Caco-2 (cell line): ENCODE data around the gene UCHL1. TPM values are rescaled to one million over a fixed set of nuclear protein-coding genes. Genes with fewer than 3 reads are reported as not detected.

Experiments used
- BruUV-seq: library from RNA; stranded (reverse); fragments of 400-500 nt; replicated peaks from 2 replicates; lab custom pipeline; 2021; lab: Mats Ljungman, UMichigan
- CTCF ChIA-PET: fragments of 300-600 bp; sonication (Branson Sonifier 250); formaldehyde crosslinking; loops from one replicate; lab custom pipeline; 2022; ENCODE audit warnings: antibody characterized with exemption; lab: Charles Lee
- POLR2A ChIA-PET: fragments of 300-600 bp; sonication (Branson Sonifier 250); formaldehyde crosslinking; loops from one replicate; lab custom pipeline; 2022; ENCODE audit warnings: antibody characterized with exemption; lab: Charles Lee
- DNase-seq, 2 experiments: peaks; one replicate each; pipeline versions ENCODE4 v3.0.0 to v3.0.0-alpha.2; 2020 to 2022
- H3K27me3 ChIP-seq: replicated peaks from 2 replicates; pipeline ENCODE4 v1.6.0; 2011; ENCODE audit warnings: low read length; ENCODE audit not compliant: control insufficient read depth, insufficient read depth
- H3K36me3 ChIP-seq: 2 replicates; pipeline ENCODE4 v1.5.1; 2011; ENCODE audit warnings: low read length; ENCODE audit not compliant: control insufficient read depth, insufficient read depth
- H3K4me1 ChIP-seq: fragments of 250-450 bp; sonication (Bioruptor Pico); 2 replicates; pipeline ENCODE4 v1.5.1; 2020; ENCODE audit warnings: mild to moderate bottlenecking
- H3K4me3 ChIP-seq: 2 replicates; pipeline ENCODE4 v1.5.1; 2011; ENCODE audit warnings: low read depth, mild to moderate bottlenecking, control low read depth, low read length
- H3K9me3 ChIP-seq: fragments of 250-450 bp; sonication (Bioruptor Pico); 2 replicates; pipeline ENCODE4 v1.5.1; 2020; ENCODE audit warnings: mild to moderate bottlenecking, moderate library complexity
- H3K27ac Mint-ChIP-seq: one replicate; pipeline ENCODE4 v1.8.0; 2022; ENCODE audit warnings: mixed read lengths; ENCODE audit not compliant: unreplicated experiment
- H3K27me3 Mint-ChIP-seq: one replicate; pipeline ENCODE4 v1.8.0; 2022; ENCODE audit warnings: mixed read lengths; ENCODE audit not compliant: insufficient read depth, unreplicated experiment
- H3K36me3 Mint-ChIP-seq: one replicate; pipeline ENCODE4 v1.8.0; 2022; ENCODE audit warnings: mild to moderate bottlenecking, mixed read lengths; ENCODE audit not compliant: insufficient read depth, unreplicated experiment
- H3K4me1 Mint-ChIP-seq: one replicate; pipeline ENCODE4 v1.8.0; 2022; ENCODE audit warnings: low read depth, mixed read lengths; ENCODE audit not compliant: unreplicated experiment
- H3K4me3 Mint-ChIP-seq: one replicate; pipeline ENCODE4 v1.8.0; 2022; ENCODE audit warnings: mild to moderate bottlenecking, moderate library complexity, mixed read lengths; ENCODE audit not compliant: unreplicated experiment
- H3K9me3 Mint-ChIP-seq: one replicate; pipeline ENCODE4 v1.8.0; 2022; ENCODE audit warnings: mixed read lengths; ENCODE audit not compliant: unreplicated experiment
- CTCF ChIP-seq, 2 experiments: fragments of 200-600 bp in 1 of 2; IDR thresholded peaks; 1 replicate in 1 of 2; 2 replicates in 1 of 2; pipeline versions ENCODE4 v1.5.1 to v1.8.0; 2011 to 2022; ENCODE audit warnings: antibody characterized with exemption in 1 of 2, control low read depth in 1 of 2, inconsistent platforms in 1 of 2, low read depth in 1 of 2, low read length in 1 of 2, mild to moderate bottlenecking in 1 of 2, moderate library complexity in 1 of 2; ENCODE audit not compliant: insufficient read depth in 1 of 2, severe bottlenecking in 1 of 2, unreplicated experiment in 1 of 2
- intact Hi-C: fragments of 100-400 bp; cut with micrococcal nuclease; formaldehyde crosslinking; loops from one replicate; pipeline ENCODE4 v1.10.0; 2022; ENCODE audit not compliant: unreplicated experiment
- total RNA-seq: library from RNA; stranded (reverse); gene quantifications from 2 replicates; pipeline ENCODE4 v1.2.3, GENCODE V29; 2022

Gene UCHL1
- total RNA-seq, 1 experiment from 2014 or later: 233 TPM

DNA sequence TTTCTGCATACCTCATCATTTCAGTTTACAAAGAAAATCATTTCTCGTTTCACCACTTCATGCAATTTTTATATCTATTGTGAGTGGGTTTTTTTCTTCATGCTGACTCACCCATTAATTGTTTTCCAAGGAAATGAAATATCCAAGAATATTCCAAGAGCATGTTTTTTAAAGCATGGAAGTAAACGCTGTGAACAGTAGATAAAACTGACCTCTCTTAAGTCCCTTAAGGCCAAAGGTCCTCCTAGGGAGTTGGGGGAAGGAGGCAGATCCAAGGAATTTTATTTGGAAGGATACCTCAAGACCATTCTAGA is 39.8 kb upstream of the UCHL1 start:
- H3K4me3 Mint-ChIP-seq: peak overlapping the region; percentile 99

GRCh38 chr4:41217374-41217773 is 39.4 kb upstream of the UCHL1 start:
- ChIA-PET POLR2A (interaction anchor here (1.4 kb wide), 2 partner anchors 40 to 286 kb away, joined by 4 to 9 read pairs; partner anchors contain the start of gene UCHL1), CTCF (interaction anchor here (1.4 kb wide), 2 partner anchors 241 to 289 kb away, joined by 5 to 13 read pairs; no protein-coding TSS in a partner anchor)
- H3K9me3 Mint-ChIP-seq: no peaks in the 10 kb centered on the region
- Histone ChIP-seq H3K27me3 (no peaks in the 10 kb centered on the region), H3K36me3 (no peaks in the 10 kb centered on the region), H3K4me3 (peak overlapping the region; percentile 78), H3K4me1 (peaks cover 19% of the 10 kb centered on the region), H3K9me3 (no peaks in the 10 kb centered on the region)
- H3K27me3 Mint-ChIP-seq: no peaks in the 10 kb centered on the region
- peak overlapping the region; percentile 93 for H3K27ac Mint-ChIP-seq
- intact Hi-C loops: loop anchor here (10.0 kb wide), 1 partner anchor 473 kb away; the partner anchor contains the start of gene NSUN7
- H3K4me1 Mint-ChIP-seq: peaks cover 10% of the 10 kb centered on the region
- no peak for TF ChIP-seq CTCF (IDR thresholded peaks at IDR 0.05; ENCODE audit: insufficient read depth in 1 of 2, low read depth in 1 of 2, low read length in 1 of 2, severe bottlenecking in 1 of 2, unreplicated experiment in 1 of 2)
- peak overlapping the region; percentile 99 for H3K4me3 Mint-ChIP-seq
- no TSS peak for BruUV-seq
- DNase-seq: no peak
- H3K36me3 Mint-ChIP-seq: peaks cover 13% of the 10 kb centered on the region

More for the DNA sequence above, 39.8 kb upstream of the UCHL1 start:
- H3K36me3 ChIP-seq: no peaks in the 10 kb centered on the region
- no peak for TF ChIP-seq CTCF (IDR thresholded peaks at IDR 0.05; ENCODE audit: insufficient read depth in 1 of 2, low read depth in 1 of 2, low read length in 1 of 2, severe bottlenecking in 1 of 2, unreplicated experiment in 1 of 2)
- Mint-ChIP-seq H3K27me3 (no peaks in the 10 kb centered on the region), H3K27ac (peak overlapping the region; percentile 93), H3K9me3 (no peaks in the 10 kb centered on the region), H3K4me1 (peaks cover 10% of the 10 kb centered on the region), H3K36me3 (peaks cover 17% of the 10 kb centered on the region)
- intact Hi-C loops: loop anchor here (10.0 kb wide), 1 partner anchor 472 kb away; the partner anchor contains the start of gene NSUN7
- no peak for DNase-seq
- H3K9me3 ChIP-seq: no peaks in the 10 kb centered on the region
- peaks cover 19% of the 10 kb centered on the region for H3K4me1 ChIP-seq
- POLR2A ChIA-PET: interaction anchor here (0.6 to 1.4 kb wide), 4 partner anchors 31 to 286 kb away, joined by 3 to 9 read pairs (median 4); partner anchors contain the start of gene UCHL1
- BruUV-seq: no TSS peak
- CTCF ChIA-PET: interaction anchor here (0.6 to 1.4 kb wide), 4 partner anchors 241 to 319 kb away, joined by 3 to 13 read pairs (median 4); no protein-coding TSS in a partner anchor
- peak overlapping the region; percentile 78 for H3K4me3 ChIP-seq
- no peaks in the 10 kb centered on the region for H3K27me3 ChIP-seq

DNA sequence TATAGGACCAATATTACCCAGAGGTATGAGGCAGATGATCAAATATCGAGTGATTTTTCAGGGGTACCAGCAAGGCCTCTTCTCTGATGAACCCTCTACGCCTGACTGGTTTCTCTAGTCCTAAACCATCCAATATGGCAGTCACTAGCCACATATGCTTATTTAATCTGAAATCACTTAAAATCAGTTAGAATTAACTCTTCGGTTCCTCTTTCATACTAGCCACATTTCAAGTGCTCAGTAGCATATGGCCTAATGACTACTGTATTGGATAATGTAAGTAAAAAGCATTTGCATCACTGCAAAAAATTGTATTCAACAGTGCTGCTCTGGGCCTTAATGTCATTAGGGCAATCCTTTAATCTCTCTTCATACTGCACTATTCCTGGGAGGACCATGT is 38.0 kb upstream of the UCHL1 start:
- CTCF ChIA-PET: no interaction called here
- Histone ChIP-seq H3K9me3 (no peaks in the 10 kb centered on the region), H3K36me3 (no peaks in the 10 kb centered on the region)

More for the DNA sequence above, 38.0 kb upstream of the UCHL1 start:
- Mint-ChIP-seq H3K4me1 (peaks cover 10% of the 10 kb centered on the region), H3K36me3 (peaks cover 8% of the 10 kb centered on the region), H3K27ac (no peak overlapping the region), H3K9me3 (no peaks in the 10 kb centered on the region), H3K4me3 (no peak overlapping the region), H3K27me3 (no peaks in the 10 kb centered on the region)
- no peak for DNase-seq
- intact Hi-C loops: loop anchor here (10.0 kb wide), 1 partner anchor 474 kb away; the partner anchor contains the start of gene NSUN7
- Histone ChIP-seq H3K4me3 (no peak overlapping the region), H3K4me1 (peaks cover 19% of the 10 kb centered on the region), H3K27me3 (no peaks in the 10 kb centered on the region)
- no TSS peak for BruUV-seq
- POLR2A ChIA-PET: no interaction called here
- no peak for TF ChIP-seq CTCF (IDR thresholded peaks at IDR 0.05; ENCODE audit: insufficient read depth in 1 of 2, low read depth in 1 of 2, low read length in 1 of 2, severe bottlenecking in 1 of 2, unreplicated experiment in 1 of 2)
